Lung (tissue), 12 donors: Measurements from ENCODE around the gene SPDYE1. TPM values are rescaled to one million over a fixed set of nuclear protein-coding genes. Genes with fewer than 3 reads are reported as not detected.

Source experiments
- ATAC-seq: fragments of 200-7000 bp; cut with Tn5 transposase; one replicate; pipeline ENCODE4 v1.9.1; 2020; ENCODE audit warnings: moderate number of reproducible peaks; ENCODE audit not compliant: insufficient read depth, low FRiP score
- DNase-seq, 3 donors: peaks; one replicate each; pipeline ENCODE4 v3.0.0-alpha.2; 2013 to 2017
- H3K27ac ChIP-seq, 2 donors: one replicate each; pipeline ENCODE4 v1.5.1; 2013; ENCODE audit warnings: mild to moderate bottlenecking in 2 of 2, moderate library complexity in 2 of 2, control low read depth in 1 of 2, inconsistent platforms in 1 of 2, low read depth in 1 of 2, low read length in 1 of 2
- H3K27me3 ChIP-seq, 3 donors: one replicate each; pipeline ENCODE4 v1.5.1; 2013; ENCODE audit warnings: low read length in 2 of 3; ENCODE audit not compliant: control insufficient read depth in 3 of 3, insufficient read depth in 3 of 3
- H3K36me3 ChIP-seq, 4 donors: one replicate each; pipeline ENCODE4 v1.5.1; 2013; ENCODE audit warnings: low read length in 4 of 4, mild to moderate bottlenecking in 1 of 4, moderate library complexity in 1 of 4; ENCODE audit not compliant: control insufficient read depth in 4 of 4, insufficient read depth in 4 of 4
- H3K4me1 ChIP-seq, 5 donors: one replicate each; pipeline ENCODE4 v1.5.1; 2013; ENCODE audit warnings: low read length in 5 of 5, mild to moderate bottlenecking in 2 of 5, moderate library complexity in 1 of 5; ENCODE audit not compliant: control insufficient read depth in 5 of 5, insufficient read depth in 5 of 5
- H3K4me3 ChIP-seq: one replicate; pipeline ENCODE4 v1.5.1; 2013; ENCODE audit warnings: mild to moderate bottlenecking, control low read depth, moderate library complexity
- H3K9ac ChIP-seq, 2 donors: one replicate each; pipeline ENCODE4 v1.5.1; 2013; ENCODE audit warnings: low read length in 2 of 2, control low read depth in 1 of 2; ENCODE audit not compliant: insufficient read depth in 1 of 2
- H3K9me3 ChIP-seq, 4 donors: one replicate each; pipeline ENCODE4 v1.5.1; 2013; ENCODE audit warnings: low read length in 3 of 4, mild to moderate bottlenecking in 1 of 4, moderate library complexity in 1 of 4; ENCODE audit not compliant: control insufficient read depth in 4 of 4, insufficient read depth in 3 of 4
- WGBS, 2 donors: extraction: QIAGEN DNeasy Blood & Tissue Kit; methylation state at CpG; one replicate each; pipeline ENCODE4 v1.1.7; 2013; 5-methylcytosine and 5-hydroxymethylcytosine counted together
- polyA plus RNA-seq, 2 donors: library from polyadenylated mRNA; stranded (reverse); fragments of 200-250 nt; gene quantifications; one replicate each; pipeline ENCODE4 v1.2.1, GENCODE V29; 2013
- total RNA-seq, 2 donors: library from RNA; depleted of rRNA in 1 of 2; stranded (reverse); fragments of >200 nt in 1 of 2; gene quantifications; one replicate each; pipeline ENCODE4 v1.2.1, GENCODE V29; 2014 to 2021
- TF ChIP-seq, protein P1 (sequence below): IDR thresholded peaks from 2 replicates; pipeline ENCODE4 v1.5.1; 2012; ENCODE audit warnings: mild to moderate bottlenecking; ENCODE audit errors: control extremely low read depth, extremely low read depth
- donor health status: control.
- donor health status: control.
- donor health status: Bipolar disorder and iron deficiency.
- donor health status: healthy.
- donor health status: DM: yes; HTN: yes; CAD: no.

Gene SPDYE1
- total and polyA plus RNA-seq, 4 donors = 0.09 TPM; not detected in 3

DNA sequence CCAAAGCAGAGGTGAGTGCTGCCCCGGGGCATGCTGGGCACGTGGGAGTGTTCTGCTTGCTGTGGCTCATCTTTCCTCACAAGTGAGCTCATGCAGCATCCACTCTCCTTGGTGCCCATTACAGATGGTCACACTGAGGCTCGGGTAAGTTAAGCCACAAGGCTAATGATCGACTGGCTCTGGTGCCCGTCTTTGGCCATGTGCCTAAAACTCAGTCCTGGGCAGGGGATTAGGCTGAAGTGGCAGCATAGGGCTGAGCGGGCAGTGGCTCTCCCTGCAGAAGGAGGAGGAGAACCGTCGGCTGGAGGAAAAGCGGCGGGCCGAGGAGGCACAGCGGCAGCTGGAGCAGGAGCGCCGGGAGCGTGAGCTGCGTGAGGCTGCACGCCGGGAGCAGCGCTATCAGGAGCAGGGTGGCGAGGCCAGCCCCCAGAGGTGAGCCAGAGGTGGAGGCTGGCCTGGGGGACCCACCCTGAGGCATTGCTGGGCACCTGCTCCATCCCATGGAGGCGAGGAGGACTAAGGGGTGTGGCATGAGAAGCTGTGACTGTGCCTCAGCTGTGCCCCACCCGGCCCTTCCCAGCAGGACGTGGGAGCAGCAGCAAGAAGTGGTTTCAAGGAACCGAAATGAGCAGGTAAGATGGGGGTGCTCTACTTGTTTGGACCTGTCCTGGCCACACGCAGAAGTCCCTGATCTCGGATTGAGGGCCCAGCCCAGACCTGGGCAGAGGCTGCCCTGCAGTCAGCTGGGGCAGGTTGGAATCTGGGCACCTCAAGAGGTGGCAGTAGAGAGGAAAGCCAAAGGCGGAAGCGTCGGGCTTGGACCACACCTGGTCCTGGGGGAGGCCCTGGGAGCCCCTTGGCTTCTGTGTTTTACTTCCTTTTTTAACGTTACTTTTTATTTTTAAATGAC lies 60.4 kb downstream of the SPDYE1 start:
- Histone ChIP-seq H3K9ac (no peak overlapping the region), H3K36me3 (peaks cover 18 to 60% (median 42%) of the 10 kb centered on the region in 4 donors), H3K9me3 (no peaks in the 10 kb centered on the region), H3K4me3 (no peak overlapping the region), H3K4me1 (peaks cover 0 to 2% (median 0%) of the 10 kb centered on the region in 5 donors), H3K27me3 (no peaks in the 10 kb centered on the region), H3K27ac (no peak overlapping the region)
- ATAC-seq (no peak), DNase-seq (no peak)
- WGBS, 2 donors = 93 to 94% methylated on average over 30 of the region's 30 CpGs
- TF ChIP-seq, protein P1, sequence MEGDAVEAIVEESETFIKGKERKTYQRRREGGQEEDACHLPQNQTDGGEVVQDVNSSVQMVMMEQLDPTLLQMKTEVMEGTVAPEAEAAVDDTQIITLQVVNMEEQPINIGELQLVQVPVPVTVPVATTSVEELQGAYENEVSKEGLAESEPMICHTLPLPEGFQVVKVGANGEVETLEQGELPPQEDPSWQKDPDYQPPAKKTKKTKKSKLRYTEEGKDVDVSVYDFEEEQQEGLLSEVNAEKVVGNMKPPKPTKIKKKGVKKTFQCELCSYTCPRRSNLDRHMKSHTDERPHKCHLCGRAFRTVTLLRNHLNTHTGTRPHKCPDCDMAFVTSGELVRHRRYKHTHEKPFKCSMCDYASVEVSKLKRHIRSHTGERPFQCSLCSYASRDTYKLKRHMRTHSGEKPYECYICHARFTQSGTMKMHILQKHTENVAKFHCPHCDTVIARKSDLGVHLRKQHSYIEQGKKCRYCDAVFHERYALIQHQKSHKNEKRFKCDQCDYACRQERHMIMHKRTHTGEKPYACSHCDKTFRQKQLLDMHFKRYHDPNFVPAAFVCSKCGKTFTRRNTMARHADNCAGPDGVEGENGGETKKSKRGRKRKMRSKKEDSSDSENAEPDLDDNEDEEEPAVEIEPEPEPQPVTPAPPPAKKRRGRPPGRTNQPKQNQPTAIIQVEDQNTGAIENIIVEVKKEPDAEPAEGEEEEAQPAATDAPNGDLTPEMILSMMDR = no peak

DNA sequence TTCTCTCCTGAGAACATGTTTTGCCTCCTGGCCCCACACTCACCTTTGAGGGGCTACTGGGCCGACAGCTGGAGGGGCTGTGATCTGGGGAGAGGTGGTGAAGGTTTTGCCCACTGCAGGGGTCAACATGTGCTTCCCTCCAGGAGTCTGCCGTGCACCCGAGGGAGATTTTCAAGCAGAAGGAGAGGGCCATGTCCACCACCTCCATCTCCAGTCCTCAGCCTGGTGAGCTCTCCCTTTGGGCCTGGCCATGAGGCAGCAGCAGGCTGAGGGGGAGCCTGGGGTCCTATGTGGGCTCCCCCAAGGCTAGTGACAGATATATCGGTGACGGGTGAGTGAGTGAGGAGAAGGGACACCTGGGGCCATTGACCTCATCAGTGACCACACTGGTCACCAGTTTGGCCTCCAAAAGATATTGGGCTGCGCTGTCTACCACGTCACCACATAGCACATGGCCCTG lies 61.1 kb downstream of the SPDYE1 start:
- DNase-seq = no peak
- H3K4me3 ChIP-seq = no peak overlapping the region

DNA sequence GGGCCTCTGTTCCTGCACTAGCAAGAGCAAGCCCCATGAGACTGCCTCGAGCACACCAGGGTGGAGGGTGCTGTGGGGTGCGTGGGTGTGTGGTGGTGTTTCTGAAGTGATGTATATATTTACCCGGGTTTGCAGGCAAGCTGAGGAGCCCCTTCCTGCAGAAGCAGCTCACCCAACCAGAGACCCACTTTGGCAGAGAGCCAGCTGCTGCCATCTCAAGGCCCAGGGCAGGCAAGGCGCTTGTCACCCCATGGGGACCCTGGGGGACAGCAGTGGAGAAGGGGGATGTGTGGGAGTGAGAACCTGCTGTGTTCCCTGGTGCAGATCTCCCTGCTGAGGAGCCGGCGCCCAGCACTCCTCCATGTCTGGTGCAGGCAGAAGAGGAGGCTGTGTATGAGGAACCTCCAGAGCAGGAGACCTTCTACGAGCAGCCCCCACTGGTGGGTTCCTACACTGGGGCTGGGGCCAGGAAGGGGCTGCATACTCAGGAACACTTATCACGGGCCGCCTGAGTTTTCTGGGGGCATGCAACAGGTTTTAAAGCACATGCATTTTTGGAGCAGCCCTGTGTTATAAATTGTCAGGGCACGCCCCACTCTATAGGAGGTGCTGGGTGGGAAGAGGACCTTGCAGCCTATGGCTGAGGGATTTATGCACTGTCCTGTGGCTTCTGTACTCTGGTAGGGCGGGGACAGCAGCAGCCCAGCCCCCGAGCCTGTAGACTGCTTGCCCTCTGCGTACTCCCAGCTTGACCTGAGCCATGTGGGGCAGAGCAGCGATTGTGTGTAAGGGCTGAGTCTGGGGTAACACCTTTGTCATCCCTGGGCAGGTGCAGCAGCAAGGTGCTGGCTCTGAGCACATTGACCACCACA lies 61.8 kb downstream of the SPDYE1 start:
- Histone ChIP-seq H3K9ac (no peak overlapping the region), H3K27me3 (no peaks in the 10 kb centered on the region), H3K4me1 (peaks cover 0 to 4% (median 0%) of the 10 kb centered on the region in 5 donors), H3K36me3 (peaks cover 18 to 60% (median 40%) of the 10 kb centered on the region in 4 donors), H3K9me3 (no peaks in the 10 kb centered on the region), H3K27ac (no peak overlapping the region), H3K4me3 (no peak overlapping the region)
- ATAC-seq (no peak), DNase-seq (no peak)
- 92% methylated on average over 14 of the region's 14 CpGs for WGBS, 2 donors
- TF ChIP-seq, protein P1 = no peak

More for the DNA sequence above, 61.1 kb downstream of the SPDYE1 start:
- Histone ChIP-seq H3K36me3 (peaks cover 18 to 60% (median 41%) of the 10 kb centered on the region in 4 donors), H3K27me3 (no peaks in the 10 kb centered on the region), H3K9me3 (no peaks in the 10 kb centered on the region), H3K27ac (no peak overlapping the region), H3K9ac (no peak overlapping the region), H3K4me1 (peaks cover 0 to 3% (median 0%) of the 10 kb centered on the region in 5 donors)
- no peak for ATAC-seq
- 94 to 95% methylated on average over 7 of the region's 7 CpGs for WGBS, 2 donors
- TF ChIP-seq, protein P1 = no peak

Other genes starting within 250 kb of the SPDYE1 start
- 10 to 100 TPM; 25.9 to 92.2 TPM for gene BLVRA, start 239.2 kb upstream of the SPDYE1 start, total RNA-seq
- 100 to 1,000 TPM; 102 to 143 TPM for gene BLVRA, start 239.2 kb upstream of the SPDYE1 start, polyA plus RNA-seq
- 10 to 100 TPM; 33.6 to 96.7 TPM for gene MRPS24, start 128.4 kb upstream of the SPDYE1 start, total RNA-seq
- gene MRPS24, start 128.4 kb upstream of the SPDYE1 start, polyA plus RNA-seq = 100 to 1,000 TPM; 119 to 126 TPM
- gene URGCP, start 91.3 kb upstream of the SPDYE1 start, total RNA-seq = 10 to 100 TPM; 23.0 to 25.5 TPM
- 10 to 100 TPM; 11.8 to 16.4 TPM for gene URGCP, start 91.3 kb upstream of the SPDYE1 start, polyA plus RNA-seq
- 10 to 100 TPM in 1 of 2 donors, 1 to 10 TPM in 1; 8.8 to 25.6 TPM for gene UBE2D4, start 71.5 kb upstream of the SPDYE1 start, total RNA-seq
- 10 to 100 TPM; 11.9 to 22.4 TPM for gene UBE2D4, start 71.5 kb upstream of the SPDYE1 start, polyA plus RNA-seq
- gene DBNL, start 46.8 kb downstream of the SPDYE1 start, total RNA-seq = 100 to 1,000 TPM in 1 of 2 donors, 10 to 100 TPM in 1; 65.9 to 144 TPM
- gene DBNL, start 46.8 kb downstream of the SPDYE1 start, polyA plus RNA-seq = 100 to 1,000 TPM in 1 of 2 donors, 10 to 100 TPM in 1; 89.3 to 209 TPM
- under 1 TPM in 1 of 2 donors, not detected in 1; 0.85 TPM for gene PGAM2, start 67.7 kb downstream of the SPDYE1 start, total RNA-seq
- under 1 TPM; 0.63 to 0.83 TPM for gene PGAM2, start 67.7 kb downstream of the SPDYE1 start, polyA plus RNA-seq
- 10 to 100 TPM; 27.9 to 35.8 TPM for gene POLM, start 84.6 kb downstream of the SPDYE1 start, total RNA-seq
- gene POLM, start 84.6 kb downstream of the SPDYE1 start, polyA plus RNA-seq = 10 to 100 TPM; 17.9 to 19.1 TPM
- 100 to 1,000 TPM in 1 of 2 donors, 10 to 100 TPM in 1; 43.4 to 124 TPM for gene AEBP1, start 106.4 kb downstream of the SPDYE1 start, total RNA-seq
- gene AEBP1, start 106.4 kb downstream of the SPDYE1 start, polyA plus RNA-seq = 10 to 100 TPM; 68.3 to 69.0 TPM
- 10 to 100 TPM; 48.8 to 90.7 TPM for gene POLD2, start 125.7 kb downstream of the SPDYE1 start, total RNA-seq
- 10 to 100 TPM; 61.9 to 80.7 TPM for gene POLD2, start 125.7 kb downstream of the SPDYE1 start, polyA plus RNA-seq
- 10 to 100 TPM in 1 of 2 donors, not detected in 1; 13.0 TPM for gene MYL7, start 143.4 kb downstream of the SPDYE1 start, total RNA-seq
- under 1 TPM in 1 of 2 donors, not detected in 1; 0.08 TPM for gene MYL7, start 143.4 kb downstream of the SPDYE1 start, polyA plus RNA-seq
- gene GCK, start 191.5 kb downstream of the SPDYE1 start, total RNA-seq = 1 to 10 TPM in 1 of 2 donors, under 1 TPM in 1; 0.40 to 1.1 TPM
- under 1 TPM; 0.25 to 0.45 TPM for gene GCK, start 191.5 kb downstream of the SPDYE1 start, polyA plus RNA-seq
- gene YKT6, start 203.1 kb downstream of the SPDYE1 start, total RNA-seq = 10 to 100 TPM; 28.4 to 74.0 TPM
- gene YKT6, start 203.1 kb downstream of the SPDYE1 start, polyA plus RNA-seq = 10 to 100 TPM; 37.9 to 82.1 TPM